GM21423 (cell line): ENCODE measurements around the gene CEP72.
A peak's percentile ranks its signal among the peaks of the same experiment; 100 is the strongest.
"Not testable (repeated sequence)": the region's sequence is repeated elsewhere in the genome, so short reads cannot be mapped to it uniquely, and the experiment has no call there.

Experiments used
- ATAC-seq: cut with Tn5 transposase; IDR thresholded peaks from one replicate; pipeline ENCODE4 v1.9.1; 2021; ENCODE audit warnings: mild to moderate bottlenecking, moderate library complexity; ENCODE audit not compliant: unreplicated experiment

CEP72 gene

GRCh38 chr5:597871-598563 is 14.1 kb upstream of the CEP72 start:
- no peak for ATAC-seq

GRCh38 chr5:598564-598890 is 13.6 kb upstream of the CEP72 start:
- no peak for ATAC-seq

- ATAC-seq: no peak
Measured at GRCh38 chr5:600886-601541, 11.1 kb upstream of the CEP72 start.

- ATAC-seq: no peak
Measured at GRCh38 chr5:601771-602465, 10.2 kb upstream of the CEP72 start.

GRCh38 chr5:602466-603035 is 9.6 kb upstream of the CEP72 start:
- no peak for ATAC-seq

GRCh38 chr5:603081-603998 is 8.8 kb upstream of the CEP72 start:
- ATAC-seq: no peak

- ATAC-seq: no peak
Measured at GRCh38 chr5:604391-604831, 7.7 kb upstream of the CEP72 start.

GRCh38 chr5:605090-605489 is 7.0 kb upstream of the CEP72 start:
- ATAC-seq: not testable (repeated sequence)

GRCh38 chr5:606061-606460 is 6.1 kb upstream of the CEP72 start:
- ATAC-seq: no peak

GRCh38 chr5:606526-607399 is 5.4 kb upstream of the CEP72 start:
- ATAC-seq: no peak

- peak; percentile 41 for ATAC-seq
Measured at GRCh38 chr5:607541-608428, 4.4 kb upstream of the CEP72 start.

- ATAC-seq: no peak
Measured at GRCh38 chr5:608429-609370, 3.4 kb upstream of the CEP72 start.

GRCh38 chr5:609506-609905 is 2.6 kb upstream of the CEP72 start:
- no peak for ATAC-seq

- no peak for ATAC-seq
Measured at GRCh38 chr5:610011-610743, 2.0 kb upstream of the CEP72 start.

- no peak for ATAC-seq
Measured at GRCh38 chr5:610744-611730, 1.1 kb upstream of the CEP72 start.
